Spleen (tissue), 11 donors: ENCODE data around the gene LRBA. TPM values are rescaled to one million over a fixed set of nuclear protein-coding genes. Genes with fewer than 3 reads are reported as not detected.

ENCODE experiments used
- DNase-seq: peaks from one replicate; pipeline ENCODE4 v3.0.0-alpha.2; 2020
- H3K27ac ChIP-seq, 8 donors: fragments of 200-600 bp; sonication (generic) in 7 of 8; 1 replicate in 4 of 8; 2 replicates in 4 of 8; pipeline versions ENCODE4 v1.5.0 to v1.8.0; 2016 to 2021; ENCODE audit warnings: inconsistent platforms in 4 of 8, mild to moderate bottlenecking in 4 of 8, moderate library complexity in 1 of 8
- H3K27me3 ChIP-seq, 7 donors: fragments of 200-600 bp; sonication (generic) in 6 of 7; replicated peaks in 1 of 7; 1 replicate in 4 of 7; 2 replicates in 3 of 7; pipeline versions ENCODE4 v1.5.0 to v1.8.0; 2016 to 2021; ENCODE audit warnings: inconsistent platforms in 3 of 7, mild to moderate bottlenecking in 1 of 7
- H3K36me3 ChIP-seq, 6 donors: fragments of 200-600 bp; sonication (generic) in 5 of 6; 1 replicate in 4 of 6; 2 replicates in 2 of 6; pipeline versions ENCODE4 v1.5.0 to v1.8.0; 2016 to 2021; ENCODE audit warnings: inconsistent platforms in 2 of 6
- H3K4me1 ChIP-seq, 6 donors: fragments of 200-600 bp; sonication (generic) in 5 of 6; 1 replicate in 3 of 6; 2 replicates in 3 of 6; pipeline versions ENCODE4 v1.5.0 to v1.8.0; 2016 to 2021; ENCODE audit warnings: inconsistent platforms in 3 of 6
- H3K4me3 ChIP-seq, 8 donors: fragments of 200-600 bp; sonication (generic) in 7 of 8; 1 replicate in 4 of 8; 2 replicates in 4 of 8; pipeline versions ENCODE4 v1.5.0 to v1.8.0; 2016 to 2021; ENCODE audit warnings: inconsistent platforms in 4 of 8, mild to moderate bottlenecking in 4 of 8, moderate library complexity in 2 of 8
- H3K9me3 ChIP-seq, 8 donors: fragments of 200-600 bp; sonication (generic) in 7 of 8; 1 replicate in 4 of 8; 2 replicates in 4 of 8; pipeline versions ENCODE4 v1.5.0 to v1.8.0; 2016 to 2021; ENCODE audit warnings: inconsistent platforms in 4 of 8
- CTCF ChIP-seq, 11 experiments: fragments of 200-600 bp in 7 of 11; fragments of 450-650 bp in 4 of 11; sonication (generic) in 4 of 11; IDR thresholded peaks in 8 of 11; conservative IDR thresholded peaks in 3 of 11; 1 replicate in 7 of 11; 2 replicates in 4 of 11; pipeline versions ENCODE4 v1.4.0 to v1.8.0; 2016 to 2021; ENCODE audit warnings: antibody characterized with exemption in 11 of 11, inconsistent platforms in 4 of 11, mild to moderate bottlenecking in 1 of 11
- POLR2A ChIP-seq, 3 donors: fragments of 450-650 bp; IDR thresholded peaks; one replicate each; pipeline ENCODE4 v1.5.1; 2017; ENCODE audit warnings: antibody characterized with exemption in 3 of 3, mild to moderate bottlenecking in 1 of 3
- POLR2AphosphoS5 ChIP-seq, 3 donors: sonication (generic); formaldehyde crosslinking; IDR thresholded peaks; one replicate each; pipeline ENCODE4 v1.5.1; 2017; ENCODE audit warnings: antibody characterized with exemption in 3 of 3
- WGBS, 5 donors: extraction: QIAGEN DNeasy Blood & Tissue Kit in 3 of 5; methylation state at CpG; one replicate each; pipeline versions ENCODE4 v1.1.5 to v1.1.7; 2013 to 2018; 5-methylcytosine and 5-hydroxymethylcytosine counted together
- intact Hi-C: fragments of 100-400 bp; cut with DNase I; formaldehyde crosslinking; loops from one replicate; pipeline ENCODE4 v1.15.0; 2023; ENCODE audit warnings: low total_unique reads
- polyA plus RNA-seq, 3 donors: library from polyadenylated mRNA; stranded (reverse); fragments of 200-250 nt; gene quantifications; one replicate each; pipeline ENCODE4 v1.2.1, GENCODE V29; 2013
- total RNA-seq, 7 donors: library from RNA; depleted of rRNA in 3 of 7; stranded (reverse); fragments of >200 nt in 3 of 7; fragmentation: NEBNext Ultra II Directional in 4 of 7; extraction: Animal tissue kit (Norgen Biotek cat#: 25700) in 4 of 7; gene quantifications; one replicate each; pipeline versions ENCODE4 v1.1.0 to v1.2.1, GENCODE V29; 2016 to 2021
- donor health status: healthy with polysubstance abuse.
- donor health status: DM: no; HTN: no; CAD: no; lungs with moderate emphysema.
- donor health status: DM: no; HTN: no; CAD: no.
- donor health status: Bipolar disorder and iron deficiency.
- donor health status: healthy.
- donor health status: DM: no; HTN: no; CAD: no.
- donor health status: DM: yes; HTN: yes; CAD: no.

LRBA gene
- total and polyA plus RNA-seq, 10 donors = 8.2 to 84.9 (median 50.5) TPM

GRCh38 chr4:150332961-150333360 is 682.1 kb downstream of the LRBA start:
- TF ChIP-seq POLR2A (IDR thresholded peaks at IDR 0.05) (no peak), POLR2AphosphoS5 (IDR thresholded peaks at IDR 0.05) (no peak), CTCF (IDR thresholded peaks at IDR 0.05 in 8 of 11, conservative IDR thresholded peaks at IDR 0.05 in 3 of 11) (no peak)
- Histone ChIP-seq H3K4me3 (no peak overlapping the region), H3K27me3 (no peaks in the 10 kb centered on the region), H3K4me1 (no peaks in the 10 kb centered on the region), H3K36me3 (peaks cover 0 to 13% (median 0%) of the 10 kb centered on the region in 6 donors), H3K9me3 (no peaks in the 10 kb centered on the region), H3K27ac (no peak overlapping the region)
- intact Hi-C loops = no loop called here
- DNase-seq = no peak

- no peaks in the 10 kb centered on the region for H3K27me3 ChIP-seq
- peaks cover 0 to 13% (median 0%) of the 10 kb centered on the region in 6 donors for H3K36me3 ChIP-seq
- no peaks in the 10 kb centered on the region for H3K9me3 ChIP-seq
- intact Hi-C loops = no loop called here
- H3K27ac ChIP-seq = no peak overlapping the region
- no peak for TF ChIP-seq POLR2A (IDR thresholded peaks at IDR 0.05)
- DNase-seq = no peak
- no peaks in the 10 kb centered on the region for H3K4me1 ChIP-seq
- H3K4me3 ChIP-seq = no peak overlapping the region
Measured at GRCh38 chr4:150332086-150332485, 683.0 kb downstream of the LRBA start.

DNA sequence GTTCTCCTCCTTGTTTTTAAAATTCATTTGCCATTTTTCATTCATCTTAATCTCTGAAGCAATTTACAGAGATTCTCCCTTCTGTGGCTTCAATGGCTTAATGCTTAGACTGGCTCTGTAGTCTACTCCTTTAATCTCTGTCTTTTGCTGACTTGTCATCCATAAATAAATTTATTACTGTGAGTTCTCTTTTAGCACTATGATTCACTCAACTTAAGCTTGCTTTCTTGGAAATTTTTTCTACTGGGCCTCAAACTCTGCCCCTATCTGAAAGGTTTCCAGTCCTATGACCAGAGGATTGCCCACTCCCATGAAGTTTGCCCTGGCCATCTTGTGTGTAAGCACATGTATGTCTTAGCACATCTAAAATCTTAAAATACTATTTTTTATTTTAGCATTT is 685.7 kb downstream of the LRBA start:
- no peak for TF ChIP-seq CTCF (IDR thresholded peaks at IDR 0.05 in 8 of 11, conservative IDR thresholded peaks at IDR 0.05 in 3 of 11)
- TF ChIP-seq POLR2A (IDR thresholded peaks at IDR 0.05) = no peak
- no peak for TF ChIP-seq POLR2AphosphoS5 (IDR thresholded peaks at IDR 0.05)
- H3K4me1 ChIP-seq = no peaks in the 10 kb centered on the region
- H3K9me3 ChIP-seq = no peaks in the 10 kb centered on the region
- H3K4me3 ChIP-seq = no peak overlapping the region
- intact Hi-C loops = no loop called here
- H3K27ac ChIP-seq = no peak overlapping the region
- DNase-seq = no peak
- H3K36me3 ChIP-seq = peaks cover 0 to 19% (median 0%) of the 10 kb centered on the region in 6 donors
- H3K27me3 ChIP-seq = no peaks in the 10 kb centered on the region

GRCh38 chr4:150328496-150328895 is 686.6 kb downstream of the LRBA start:
- H3K4me1 ChIP-seq = no peaks in the 10 kb centered on the region
- intact Hi-C loops = no loop called here
- H3K36me3 ChIP-seq = peaks cover 0 to 23% (median 0%) of the 10 kb centered on the region in 6 donors
- no peak overlapping the region for H3K27ac ChIP-seq
- H3K27me3 ChIP-seq = no peaks in the 10 kb centered on the region
- no peak for DNase-seq
- no peak overlapping the region for H3K4me3 ChIP-seq
- TF ChIP-seq POLR2A (IDR thresholded peaks at IDR 0.05) = no peak
- TF ChIP-seq CTCF (IDR thresholded peaks at IDR 0.05 in 8 of 11, conservative IDR thresholded peaks at IDR 0.05 in 3 of 11) = no peak
- no peak for TF ChIP-seq POLR2AphosphoS5 (IDR thresholded peaks at IDR 0.05)
- WGBS, 5 donors = 79 to 89% (median 81%) methylated on average over 2 of the region's 2 CpGs
- no peaks in the 10 kb centered on the region for H3K9me3 ChIP-seq

- WGBS, 5 donors = 78 to 94% (median 89%) methylated on average over 3 of the region's 3 CpGs
- no peak overlapping the region for H3K4me3 ChIP-seq
- H3K9me3 ChIP-seq = no peaks in the 10 kb centered on the region
- no peak for TF ChIP-seq POLR2AphosphoS5 (IDR thresholded peaks at IDR 0.05)
- TF ChIP-seq POLR2A (IDR thresholded peaks at IDR 0.05) = no peak
- no peak for TF ChIP-seq CTCF (IDR thresholded peaks at IDR 0.05 in 8 of 11, conservative IDR thresholded peaks at IDR 0.05 in 3 of 11)
- intact Hi-C loops = no loop called here
- no peak overlapping the region for H3K27ac ChIP-seq
- H3K36me3 ChIP-seq = peaks cover 0 to 23% (median 0%) of the 10 kb centered on the region in 6 donors
- DNase-seq = no peak
- no peaks in the 10 kb centered on the region for H3K27me3 ChIP-seq
- no peaks in the 10 kb centered on the region for H3K4me1 ChIP-seq
Measured at GRCh38 chr4:150327262-150327780, 687.8 kb downstream of the LRBA start.
